ENCODE results near the gene RHEX.
"Not testable (repeated sequence)": the region's sequence is repeated elsewhere in the genome, so short reads cannot be mapped to it uniquely, and the experiment has no call there.

Gene RHEX

GRCh38 chr1:206049919-206050600 is 2.9 kb upstream of the RHEX start:
- TF ChIP-seq CTCF (conservative IDR thresholded peaks at IDR 0.05; ENCODE audit: low read depth, low read length) = no peak
- DNase-seq (ENCODE audit: low read depth) = no peak
- H3K4me3 ChIP-seq (ENCODE audit: low read length) = no peak overlapping the region

GRCh38 chr1:206050655-206051235 is 2.2 kb upstream of the RHEX start:
- H3K4me3 ChIP-seq (ENCODE audit: low read length) = no peak overlapping the region
- no peak for DNase-seq (ENCODE audit: low read depth)
- no peak for TF ChIP-seq CTCF (conservative IDR thresholded peaks at IDR 0.05; ENCODE audit: low read depth, low read length)

GRCh38 chr1:206052231-206052865 is 625 bp upstream of the RHEX start:
- not testable (repeated sequence) for H3K4me3 ChIP-seq (ENCODE audit: low read length); DNase-seq (ENCODE audit: low read depth)

- not testable (repeated sequence) for H3K4me3 ChIP-seq (ENCODE audit: low read length)
Measured at GRCh38 chr1:206053616-206054015, 643 bp downstream of the RHEX start.

GRCh38 chr1:206055069-206055625 is 2.2 kb downstream of the RHEX start:
- not testable (repeated sequence) for H3K4me3 ChIP-seq (ENCODE audit: low read length); DNase-seq (ENCODE audit: low read depth)

More at GRCh38 chr1:206053616-206054015, 643 bp downstream of the RHEX start:
- DNase-seq (ENCODE audit: low read depth) = not testable (repeated sequence)

GRCh38 chr1:206055639-206056323 is 2.8 kb downstream of the RHEX start:
- not testable (repeated sequence) for H3K4me3 ChIP-seq (ENCODE audit: low read length); DNase-seq (ENCODE audit: low read depth)

- H3K4me3 ChIP-seq (ENCODE audit: low read length); DNase-seq (ENCODE audit: low read depth): not testable (repeated sequence)
Measured at GRCh38 chr1:206058289-206058926, 5.4 kb downstream of the RHEX start.

GRCh38 chr1:206058927-206059292 is 5.9 kb downstream of the RHEX start:
- TF ChIP-seq CTCF (conservative IDR thresholded peaks at IDR 0.05; ENCODE audit: low read depth, low read length) = no peak
- DNase-seq (ENCODE audit: low read depth) = no peak
- H3K4me3 ChIP-seq (ENCODE audit: low read length) = no peak overlapping the region

- H3K4me3 ChIP-seq (ENCODE audit: low read length) = no peak overlapping the region
- TF ChIP-seq CTCF (conservative IDR thresholded peaks at IDR 0.05; ENCODE audit: low read depth, low read length) = no peak
- no peak for DNase-seq (ENCODE audit: low read depth)
Measured at GRCh38 chr1:206059355-206059915, 6.5 kb downstream of the RHEX start.

Measured in retinal pigment epithelial cell (primary cell).